ENCODE measurements around the gene CTNNA2.

Gene CTNNA2

DNA sequence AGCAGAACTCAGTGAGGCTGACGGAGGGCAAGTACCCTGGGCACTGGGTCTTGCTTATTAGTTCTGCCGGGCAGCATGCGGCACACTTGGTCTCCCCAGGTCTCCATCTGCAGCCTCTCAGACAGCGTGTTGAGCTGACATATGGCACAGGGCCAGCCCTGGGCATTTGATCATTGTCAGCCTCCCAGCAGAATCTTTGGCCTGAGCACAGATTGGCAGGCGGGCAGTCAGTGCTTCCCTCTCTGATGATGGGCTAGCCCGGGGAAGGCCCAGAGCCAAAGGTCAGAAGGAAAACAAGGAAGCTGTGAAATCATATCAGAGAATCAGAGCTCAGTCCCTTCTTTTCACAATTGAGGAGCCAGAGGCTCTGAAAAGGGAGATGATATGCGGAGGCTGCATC is 941.8 kb downstream of the CTNNA2 start:
- DNase-seq: peak; percentile 79

GRCh38 chr2:80459028-80459427 is 946.2 kb downstream of the CTNNA2 start:
- no peak for DNase-seq

DNA sequence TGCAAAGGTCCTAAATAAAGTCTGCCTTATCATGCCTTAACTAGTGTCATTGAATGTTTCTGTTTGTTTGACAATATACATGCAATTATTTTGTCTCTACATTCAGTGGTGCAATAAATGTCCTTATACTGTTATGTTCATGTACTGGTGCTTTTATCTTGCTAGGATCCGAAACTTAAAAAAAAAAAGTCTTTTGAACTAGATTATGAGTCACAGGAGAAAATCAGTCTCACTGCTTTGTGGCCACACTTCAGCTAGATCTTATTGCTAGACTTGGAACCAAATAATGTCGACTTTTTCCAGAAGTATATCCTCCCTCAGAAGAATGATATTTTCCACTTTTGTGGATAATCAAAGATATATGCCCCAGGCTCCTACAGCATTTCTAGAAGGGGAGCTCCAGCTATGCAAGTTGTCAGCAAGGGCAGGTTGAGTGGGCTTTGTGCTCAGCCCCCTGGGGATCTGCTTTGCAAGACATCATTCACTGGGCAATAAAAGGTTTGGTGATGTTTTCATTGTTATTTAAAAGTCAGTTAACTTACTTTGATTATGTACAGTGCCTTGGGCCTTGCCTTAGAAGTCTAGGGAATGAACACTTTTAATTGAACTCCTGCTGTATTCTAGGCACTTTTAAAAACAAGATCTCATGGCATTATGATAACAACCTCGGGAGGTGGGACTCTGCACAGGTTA is 948.8 kb downstream of the CTNNA2 start:
- no peak for DNase-seq

- DNase-seq: no peak
These were observed 949.8 kb downstream of the CTNNA2 start for GRCh38 chr2:80462654-80463053.

DNA sequence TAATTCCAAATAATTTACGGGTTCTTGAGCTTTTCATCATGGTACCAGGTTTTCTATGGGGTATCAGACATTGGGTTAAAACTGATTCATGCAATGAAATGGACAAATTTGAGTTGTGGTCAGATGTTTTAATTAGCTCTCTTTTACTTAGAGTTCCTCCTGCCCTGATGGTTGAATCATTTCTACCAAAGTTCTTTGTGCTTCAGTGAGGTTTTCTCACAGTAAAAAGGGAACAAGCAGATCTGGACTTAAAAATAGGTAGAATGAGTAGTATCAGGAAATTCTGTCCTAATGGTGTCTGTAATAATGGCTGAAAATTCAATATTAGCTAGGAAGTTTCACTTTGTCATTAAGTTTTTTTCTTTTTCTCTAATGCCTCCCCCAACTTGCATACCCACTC is 951.4 kb downstream of the CTNNA2 start:
- no peak for DNase-seq

DNA sequence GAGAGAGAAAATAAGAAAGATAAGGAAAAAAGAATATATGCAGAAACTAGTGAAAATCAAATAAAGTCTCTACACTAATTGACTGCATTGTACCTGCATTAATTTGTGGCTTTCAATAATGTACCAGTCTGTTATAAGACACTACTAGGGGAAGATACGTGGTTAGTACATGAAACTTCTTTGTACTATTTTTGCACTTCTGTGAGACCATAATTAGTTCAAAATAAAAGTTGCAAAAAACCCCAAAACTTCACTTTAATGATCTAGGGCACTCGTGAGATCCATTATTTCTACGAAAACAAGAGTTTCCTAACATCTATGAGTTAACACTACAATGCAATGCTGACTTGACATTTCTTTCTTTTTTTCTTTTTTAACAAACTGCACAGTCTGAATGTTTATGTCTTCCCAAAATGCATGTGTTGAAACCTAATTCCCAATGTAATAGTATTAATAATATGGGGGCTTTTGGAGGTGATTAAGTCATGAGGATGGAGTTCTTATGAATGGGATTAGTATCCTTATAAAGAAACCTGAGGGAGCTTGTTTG is 954.5 kb downstream of the CTNNA2 start:
- DNase-seq: no peak

DNA sequence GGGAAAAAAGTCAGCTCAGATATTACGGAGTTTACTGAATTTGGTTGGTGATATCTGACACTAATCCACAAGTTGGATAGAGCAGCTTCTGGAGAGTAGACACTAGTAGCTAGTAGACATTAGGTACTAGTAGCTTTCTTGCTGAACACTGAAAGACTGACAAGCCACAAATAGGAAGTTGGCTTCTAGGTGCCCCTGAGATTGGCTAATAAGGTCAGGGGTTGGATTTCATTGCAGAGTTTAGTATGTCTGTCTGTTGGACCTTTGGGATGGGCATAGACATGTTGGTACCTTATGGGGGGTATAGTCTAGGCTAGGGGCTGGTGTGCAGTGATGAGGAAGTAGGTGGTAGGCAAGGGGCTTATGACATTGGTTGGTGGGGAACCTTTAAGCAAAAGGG is 956.6 kb downstream of the CTNNA2 start:
- DNase-seq: no peak

- DNase-seq: no peak
These were observed 960.2 kb downstream of the CTNNA2 start for GRCh38 chr2:80473069-80473468.

DNA sequence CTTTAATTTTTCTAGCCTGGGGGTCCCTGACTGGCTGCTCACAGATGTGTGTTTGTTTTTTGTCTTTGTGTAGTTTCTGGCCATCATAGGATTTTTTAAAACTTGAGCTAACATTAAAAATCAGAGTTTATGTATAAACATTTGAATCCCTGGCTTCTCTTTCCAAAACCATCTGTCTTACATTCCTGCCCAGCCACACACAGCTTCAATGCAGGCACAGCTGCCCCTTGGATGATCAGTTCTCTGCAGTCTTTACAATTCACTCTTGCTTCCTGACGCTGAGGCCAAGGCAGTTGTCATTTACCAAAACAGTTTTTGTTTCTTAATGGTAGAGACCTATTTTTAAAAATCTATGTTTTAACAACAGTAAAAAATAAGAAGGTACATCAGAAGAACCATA is 960.9 kb downstream of the CTNNA2 start:
- DNase-seq: no peak

- no peak for DNase-seq
These were observed 963.1 kb downstream of the CTNNA2 start for GRCh38 chr2:80475970-80476369.

DNA sequence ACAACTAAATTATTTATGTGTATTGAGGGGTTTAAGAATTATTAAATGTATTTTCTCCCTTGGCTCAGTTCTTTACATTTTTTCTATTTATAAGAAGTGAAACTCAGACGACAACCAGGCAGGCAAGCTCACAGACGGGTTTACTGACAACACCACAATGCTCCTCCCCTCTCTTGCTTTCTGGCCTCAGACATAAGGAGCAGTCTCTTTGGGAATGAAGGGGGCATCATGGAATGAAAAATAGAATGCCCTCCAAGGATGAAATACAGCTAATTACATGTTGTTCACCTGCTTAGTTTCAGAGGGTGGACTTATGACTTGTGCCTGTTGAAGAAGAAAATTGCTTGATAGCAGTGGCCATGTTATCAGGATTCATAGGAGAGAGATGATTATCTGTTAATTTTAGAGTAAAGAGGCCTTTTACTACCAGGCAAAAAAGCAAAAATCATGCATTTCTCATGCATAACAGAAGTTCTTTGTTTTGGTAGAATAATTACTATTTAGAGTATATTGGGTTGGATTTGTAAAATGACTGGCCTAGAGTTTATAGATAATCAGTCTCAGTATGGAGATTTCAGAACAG is 963.8 kb downstream of the CTNNA2 start:
- no peak for DNase-seq

- DNase-seq: no peak
These were observed 969.4 kb downstream of the CTNNA2 start for GRCh38 chr2:80482276-80482675.

DNA sequence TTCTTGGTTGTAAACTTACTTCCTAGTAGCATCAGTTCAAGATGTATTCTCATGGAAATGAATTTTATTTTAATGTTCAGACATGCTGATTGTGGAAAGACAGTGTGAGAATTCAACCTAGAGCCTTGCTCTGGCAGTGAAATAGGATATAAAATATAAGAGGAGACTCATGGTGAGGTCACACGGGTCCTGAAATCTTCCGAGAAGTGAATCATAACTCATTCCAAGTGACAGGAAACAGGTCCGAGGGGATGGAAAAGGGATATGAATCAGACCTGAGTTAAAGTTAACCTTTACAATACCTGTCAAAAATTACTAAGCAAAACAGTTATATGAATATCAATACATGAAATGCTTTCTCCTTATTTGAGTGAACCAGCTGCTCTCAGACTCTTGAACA is 976.9 kb downstream of the CTNNA2 start:
- no peak for DNase-seq

GRCh38 chr2:80490964-80491363 is 978.1 kb downstream of the CTNNA2 start:
- DNase-seq: no peak

DNA sequence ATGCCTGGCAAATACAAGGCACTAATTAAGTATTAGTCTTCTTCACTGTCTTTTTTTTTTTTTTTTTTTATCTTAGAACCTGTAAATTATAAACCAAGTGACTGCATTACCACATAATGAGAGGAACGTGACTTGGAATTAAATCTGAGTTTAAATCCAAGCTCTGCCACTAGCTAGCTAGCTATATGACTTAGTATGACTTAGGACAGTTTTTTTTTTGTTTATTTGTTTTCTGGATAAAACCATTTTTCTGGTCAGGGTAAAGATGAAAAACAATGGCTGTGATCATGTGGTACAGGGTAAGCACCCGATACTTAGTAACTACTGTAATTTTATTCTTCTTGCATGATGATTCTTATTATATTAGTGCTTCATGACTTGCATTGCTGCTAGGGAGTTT is 983.5 kb downstream of the CTNNA2 start:
- DNase-seq: no peak

- DNase-seq: no peak
These were observed 983.9 kb downstream of the CTNNA2 start for GRCh38 chr2:80496775-80497174.

DNA sequence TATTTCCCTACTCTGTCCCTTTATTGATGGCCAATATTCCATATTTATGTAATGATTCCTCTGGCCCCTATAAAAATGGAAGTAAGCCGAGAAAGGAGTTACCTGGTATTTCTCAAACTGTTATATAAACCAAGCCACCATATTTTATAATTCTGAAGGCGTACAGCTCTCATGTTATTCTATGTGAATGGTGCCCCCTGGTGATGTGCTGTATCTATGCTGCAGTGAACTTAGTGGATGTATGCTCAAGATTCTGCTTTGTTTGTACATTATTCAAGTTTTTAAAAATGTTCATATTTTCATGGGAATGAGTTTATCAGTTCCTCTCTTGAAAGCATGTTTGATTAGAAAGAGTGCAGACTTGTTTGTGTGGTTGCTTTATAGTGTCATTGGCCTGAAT is 986.2 kb downstream of the CTNNA2 start:
- peak; percentile 77 for DNase-seq

GRCh38 chr2:80501874-80502624 is 989.2 kb downstream of the CTNNA2 start:
- no peak for DNase-seq

DNA sequence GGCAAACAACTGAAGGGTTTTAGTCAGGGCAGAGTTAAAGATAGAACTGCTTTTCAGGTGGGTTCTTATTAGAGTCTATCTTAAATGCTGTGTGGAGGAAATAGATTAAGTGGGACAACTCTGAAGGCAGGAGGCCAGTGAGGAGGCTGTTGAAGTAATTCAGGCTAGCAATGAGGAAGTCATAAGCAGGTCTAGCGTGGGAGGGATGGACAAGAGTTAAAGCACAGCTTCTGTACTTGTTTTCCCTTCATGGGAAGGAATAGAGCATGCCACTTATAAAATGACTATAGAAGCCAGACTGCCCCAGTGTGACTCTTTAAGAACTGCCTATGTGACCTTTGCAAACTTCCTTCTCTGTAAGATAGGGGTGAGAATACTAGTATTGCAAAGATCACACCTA is 993.7 kb downstream of the CTNNA2 start:
- DNase-seq: no peak

GRCh38 chr2:80510716-80511115 is 997.9 kb downstream of the CTNNA2 start:
- no peak for DNase-seq

- no peak for DNase-seq
These were observed 1003.1 kb downstream of the CTNNA2 start for GRCh38 chr2:80515964-80516363.

DNA sequence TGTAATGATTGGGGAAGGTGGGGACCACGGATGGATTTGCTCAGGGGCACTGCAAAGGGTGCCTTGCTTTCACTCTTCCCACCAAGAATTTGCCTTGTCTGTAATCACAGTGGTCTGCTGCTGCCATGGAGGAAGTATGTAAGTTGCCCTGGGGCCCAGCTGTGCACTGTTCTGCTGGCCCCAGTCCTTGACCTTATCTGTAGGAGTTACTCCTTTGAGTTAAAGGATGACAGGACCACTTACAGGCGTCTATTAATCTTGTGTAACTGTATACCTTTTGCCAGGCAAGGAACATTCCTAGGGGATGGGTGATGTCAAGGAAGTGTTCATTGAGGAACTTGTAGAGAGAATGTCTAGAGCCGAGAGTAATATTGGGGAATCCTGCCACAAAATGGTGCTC is 1004.5 kb downstream of the CTNNA2 start:
- DNase-seq: no peak

DNA sequence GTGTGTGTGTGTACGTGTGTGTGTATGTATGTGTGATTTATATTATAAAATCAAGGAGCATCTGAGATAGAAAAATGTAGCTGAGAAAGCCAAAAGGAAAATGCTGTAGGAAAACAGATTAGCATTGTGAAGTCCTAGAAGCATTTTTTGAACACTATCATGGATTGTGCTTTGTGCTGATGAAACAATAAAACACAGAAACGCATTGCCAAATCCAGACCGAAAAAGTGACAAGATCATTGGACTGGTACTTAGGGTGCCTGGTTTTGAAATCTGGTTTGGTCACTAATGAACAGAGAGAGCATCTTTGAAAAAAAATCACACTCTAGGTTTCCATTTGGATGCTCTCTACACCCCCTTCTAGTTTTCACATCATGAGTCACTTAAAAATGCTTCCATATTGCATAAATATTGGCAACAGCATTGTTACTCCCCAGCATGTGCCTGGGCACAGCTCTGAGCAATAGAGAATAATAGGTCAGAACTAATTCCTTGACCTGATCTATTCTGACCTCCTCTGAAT is 1006.3 kb downstream of the CTNNA2 start:
- DNase-seq: peak; percentile 23

All from midbrain (tissue), 1 donor.